ENCODE data around the gene TMEM43. TPM values are rescaled to one million over a fixed set of nuclear protein-coding genes. Genes with fewer than 3 reads are reported as not detected.

TMEM43 gene
- polyA plus RNA-seq, 12 donors, result 45.3 to 86.0 (median 59.5) TPM; not detected in 1

- DNase-seq, result no peak
Measured at GRCh38 chr3:14172496-14172895, 47.6 kb downstream of the TMEM43 start.

- no peak for DNase-seq
Measured at GRCh38 chr3:14174483-14174882, 49.6 kb downstream of the TMEM43 start.

- DNase-seq, result no peak
Measured at GRCh38 chr3:14175383-14176037, 50.7 kb downstream of the TMEM43 start.

- DNase-seq, result no peak
Measured at GRCh38 chr3:14177580-14178246, 52.9 kb downstream of the TMEM43 start.

GRCh38 chr3:14178247-14179113, 53.6 kb downstream of the TMEM43 start, which contains the start of the genes LSM3 and XPC:
TSS of gene LSM3 (plus strand) at chr3:14178817. CDS start at chr3:14178861, 44 bp downstream.
TSS of gene XPC (minus strand) at chr3:14178601. CDS start at chr3:14178568, 33 bp downstream.
- DNase-seq, result peak; percentile 98

GRCh38 chr3:14179114-14179465, 54.2 kb downstream of the TMEM43 start:
- DNase-seq, result no peak

GRCh38 chr3:14179795-14180194, 54.9 kb downstream of the TMEM43 start:
- DNase-seq, result no peak

GRCh38 chr3:14181253-14181652, 56.4 kb downstream of the TMEM43 start:
- no peak for DNase-seq

GRCh38 chr3:14183015-14183577, 58.2 kb downstream of the TMEM43 start:
- DNase-seq, result no peak

GRCh38 chr3:14186854-14187458, 62.1 kb downstream of the TMEM43 start:
- no peak for DNase-seq

- DNase-seq, result no peak
Measured at GRCh38 chr3:14188041-14188754, 63.3 kb downstream of the TMEM43 start.

Other genes with a start within 250 kb of the TMEM43 start
- 1 to 10 TPM in 2 of 12 donors, under 1 TPM in 5, not detected in 5; 0.04 to 4.5 (median 0.12) TPM for gene WNT7A, start 245.0 kb upstream of the TMEM43 start, polyA plus RNA-seq (ENCODE audit: insufficient read length in 12 of 12)
- 10 to 100 TPM in 10 of 12 donors, not detected in 2; 10.5 to 15.8 (median 14.5) TPM for gene CHCHD4, start 182 bp upstream of the TMEM43 start, polyA plus RNA-seq (ENCODE audit: insufficient read length in 12 of 12)
- gene XPC, start 53.5 kb downstream of the TMEM43 start, polyA plus RNA-seq (ENCODE audit: insufficient read length in 12 of 12), result 10 to 100 TPM in 11 of 12 donors, not detected in 1; 15.9 to 38.1 (median 21.5) TPM
- 10 to 100 TPM in 10 of 12 donors, 1 to 10 TPM in 1, not detected in 1; 6.3 to 15.7 (median 12.3) TPM for gene LSM3, start 53.8 kb downstream of the TMEM43 start, polyA plus RNA-seq (ENCODE audit: insufficient read length in 12 of 12)